ENCODE data around the gene PTPRT. TPM values are rescaled to one million over a fixed set of nuclear protein-coding genes. Genes with fewer than 3 reads are reported as not detected.

PTPRT gene
- polyA plus RNA-seq, 3 donors: not detected

DNA sequence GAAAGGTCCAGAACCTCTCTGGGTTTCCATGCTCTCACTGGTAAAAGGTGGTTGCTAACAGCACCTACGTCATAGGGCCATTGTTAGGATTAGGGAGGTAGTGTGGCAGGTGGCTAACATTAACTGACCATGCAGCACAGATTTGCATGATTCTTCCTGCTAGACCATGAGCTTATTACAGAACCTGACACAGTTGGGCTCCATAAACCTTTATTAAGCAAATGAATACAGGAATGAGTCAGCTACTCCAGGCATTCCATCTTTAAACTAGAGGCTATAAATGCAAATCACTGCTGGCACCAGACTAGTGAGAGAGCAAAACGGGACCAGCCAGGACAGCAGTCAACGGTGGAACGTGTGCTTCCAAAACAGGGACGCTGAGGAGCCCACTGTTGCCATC lies 440.1 kb downstream of the PTPRT start:
- H3K27me3 Mint-ChIP-seq (ENCODE audit: low read depth in 3 of 3): no peaks in the 10 kb centered on the region
- WGBS (ENCODE audit: insufficient coverage): 86% methylated on average over 4 of the region's 5 CpGs
- H3K9me3 Mint-ChIP-seq: peaks cover 0 to 10% (median 9%) of the 10 kb centered on the region in 7 donors
- no peak overlapping the region for H3K27ac Mint-ChIP-seq
- H3K9me3 ChIP-seq (replicated peaks in 1 of 2; ENCODE audit: control insufficient read depth in 1 of 2, insufficient read depth in 1 of 2, low read length in 2 of 2): peaks cover 12% of the 10 kb centered on the region in 2 donors
- H3K9ac ChIP-seq (ENCODE audit: insufficient read depth, low read length, poor library complexity, severe bottlenecking): no peak overlapping the region
- TF ChIP-seq, protein P1, sequence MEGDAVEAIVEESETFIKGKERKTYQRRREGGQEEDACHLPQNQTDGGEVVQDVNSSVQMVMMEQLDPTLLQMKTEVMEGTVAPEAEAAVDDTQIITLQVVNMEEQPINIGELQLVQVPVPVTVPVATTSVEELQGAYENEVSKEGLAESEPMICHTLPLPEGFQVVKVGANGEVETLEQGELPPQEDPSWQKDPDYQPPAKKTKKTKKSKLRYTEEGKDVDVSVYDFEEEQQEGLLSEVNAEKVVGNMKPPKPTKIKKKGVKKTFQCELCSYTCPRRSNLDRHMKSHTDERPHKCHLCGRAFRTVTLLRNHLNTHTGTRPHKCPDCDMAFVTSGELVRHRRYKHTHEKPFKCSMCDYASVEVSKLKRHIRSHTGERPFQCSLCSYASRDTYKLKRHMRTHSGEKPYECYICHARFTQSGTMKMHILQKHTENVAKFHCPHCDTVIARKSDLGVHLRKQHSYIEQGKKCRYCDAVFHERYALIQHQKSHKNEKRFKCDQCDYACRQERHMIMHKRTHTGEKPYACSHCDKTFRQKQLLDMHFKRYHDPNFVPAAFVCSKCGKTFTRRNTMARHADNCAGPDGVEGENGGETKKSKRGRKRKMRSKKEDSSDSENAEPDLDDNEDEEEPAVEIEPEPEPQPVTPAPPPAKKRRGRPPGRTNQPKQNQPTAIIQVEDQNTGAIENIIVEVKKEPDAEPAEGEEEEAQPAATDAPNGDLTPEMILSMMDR (IDR thresholded peaks at IDR 0.05): no peak
- H3K79me2 ChIP-seq (ENCODE audit: insufficient read depth, low read length): no peaks in the 10 kb centered on the region
- H3K4me1 ChIP-seq (ENCODE audit: control insufficient read depth in 1 of 2, insufficient read depth in 2 of 2, low read length in 2 of 2): no peaks in the 10 kb centered on the region
- DNase-seq: no peak
- no peaks in the 10 kb centered on the region for H3K36me3 Mint-ChIP-seq
- no peaks in the 10 kb centered on the region for H3K36me3 ChIP-seq (replicated peaks in 1 of 2; ENCODE audit: control insufficient read depth in 1 of 2, insufficient read depth in 2 of 2, low read length in 2 of 2)
- no peaks in the 10 kb centered on the region for H3K27me3 ChIP-seq (ENCODE audit: control insufficient read depth in 2 of 2, insufficient read depth in 2 of 2, low read length in 2 of 2)
- H2AFZ ChIP-seq (ENCODE audit: insufficient read depth, low read depth, low read length, poor library complexity, severe bottlenecking): no peak overlapping the region
- no peaks in the 10 kb centered on the region for H3K4me1 Mint-ChIP-seq
- H4K20me1 ChIP-seq (ENCODE audit: insufficient read depth, low read length): no peaks in the 10 kb centered on the region
- no peak overlapping the region for H3K27ac ChIP-seq (ENCODE audit: low read depth in 1 of 2, low read length in 2 of 2)
- intact Hi-C loops (cut with micrococcal nuclease): no loop called here
- H3K4me2 ChIP-seq (replicated peaks; ENCODE audit: extremely low read depth, low read length, poor library complexity, severe bottlenecking): no peak overlapping the region
- H3K4me3 Mint-ChIP-seq: no peak overlapping the region
- no peak overlapping the region for H3K4me3 ChIP-seq (replicated peaks in 1 of 3; ENCODE audit: low read depth in 2 of 3, low read length in 3 of 3)

- Histone ChIP-seq H3K27ac (ENCODE audit: low read depth in 1 of 2, low read length in 2 of 2) (no peak overlapping the region), H3K79me2 (ENCODE audit: insufficient read depth, low read length) (no peaks in the 10 kb centered on the region), H3K27me3 (ENCODE audit: control insufficient read depth in 2 of 2, insufficient read depth in 2 of 2, low read length in 2 of 2) (no peaks in the 10 kb centered on the region), H4K20me1 (ENCODE audit: insufficient read depth, low read length) (no peaks in the 10 kb centered on the region), H3K9ac (ENCODE audit: insufficient read depth, low read length, poor library complexity, severe bottlenecking) (no peak overlapping the region), H2AFZ (ENCODE audit: insufficient read depth, low read depth, low read length, poor library complexity, severe bottlenecking) (no peak overlapping the region), H3K4me3 (replicated peaks in 1 of 3; ENCODE audit: low read depth in 2 of 3, low read length in 3 of 3) (no peak overlapping the region), H3K36me3 (replicated peaks in 1 of 2; ENCODE audit: control insufficient read depth in 1 of 2, insufficient read depth in 2 of 2, low read length in 2 of 2) (no peaks in the 10 kb centered on the region), H3K4me1 (ENCODE audit: control insufficient read depth in 1 of 2, insufficient read depth in 2 of 2, low read length in 2 of 2) (no peaks in the 10 kb centered on the region), H3K4me2 (replicated peaks; ENCODE audit: extremely low read depth, low read length, poor library complexity, severe bottlenecking) (no peak overlapping the region), H3K9me3 (replicated peaks in 1 of 2; ENCODE audit: control insufficient read depth in 1 of 2, insufficient read depth in 1 of 2, low read length in 2 of 2) (peaks cover 15 to 21% of the 10 kb centered on the region in 2 donors)
- 66% methylated on average over 2 of the region's 2 CpGs for WGBS (ENCODE audit: insufficient coverage)
- no peaks in the 10 kb centered on the region for H3K4me1 Mint-ChIP-seq
- no peak overlapping the region for H3K4me3 Mint-ChIP-seq
- intact Hi-C loops (cut with micrococcal nuclease): no loop called here
- H3K27me3 Mint-ChIP-seq (ENCODE audit: low read depth in 3 of 3): no peaks in the 10 kb centered on the region
- H3K9me3 Mint-ChIP-seq: peaks cover under 1 to 19% (median 9%) of the 10 kb centered on the region in 7 donors
- H3K36me3 Mint-ChIP-seq: no peaks in the 10 kb centered on the region
- TF ChIP-seq, protein P1 (IDR thresholded peaks at IDR 0.05): no peak
- H3K27ac Mint-ChIP-seq: no peak overlapping the region
- no peak for DNase-seq
These were observed 441.8 kb downstream of the PTPRT start for GRCh38 chr20:42747765-42748411.

Data from CD14-positive monocyte (primary cell).